ENCODE results near the gene GATC.
"Not testable (repeated sequence)": the region's sequence is repeated elsewhere in the genome, so short reads cannot be mapped to it uniquely, and the experiment has no call there.

The GATC gene

DNA sequence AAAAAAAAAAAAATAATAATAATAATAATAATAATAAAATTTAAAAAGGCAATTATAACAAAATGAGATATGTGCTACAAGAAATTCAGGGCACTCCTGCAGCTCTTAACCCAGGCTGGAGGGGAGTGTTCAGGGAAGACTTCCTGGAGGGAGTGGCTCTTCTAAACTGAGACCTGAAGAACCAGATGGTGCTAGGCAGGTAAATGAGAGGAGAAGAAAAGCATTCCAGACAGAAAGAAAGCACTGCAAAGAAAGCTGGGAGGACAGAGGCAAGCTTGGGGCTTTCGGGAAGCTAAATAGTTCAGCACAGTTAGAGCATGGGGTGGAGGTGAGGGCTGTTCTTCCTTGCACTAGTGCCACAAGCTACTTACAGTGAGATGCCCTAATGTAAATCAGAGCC lies 33.2 kb downstream of the GATC start:
- no peak for DNase-seq
- in situ Hi-C loops (cut with HindIII; ENCODE audit: low pct_ligation_motif_present, low sequenced_read_pairs) = no loop called here
- Histone ChIP-seq H3K4me3 (ENCODE audit: low read depth, low read length) (no peak overlapping the region), H3K36me3 (replicated peaks) (no peaks in the 10 kb centered on the region), H3K27ac (no peak overlapping the region), H3K27me3 (replicated peaks) (no peaks in the 10 kb centered on the region)
- TF ChIP-seq, protein P1, sequence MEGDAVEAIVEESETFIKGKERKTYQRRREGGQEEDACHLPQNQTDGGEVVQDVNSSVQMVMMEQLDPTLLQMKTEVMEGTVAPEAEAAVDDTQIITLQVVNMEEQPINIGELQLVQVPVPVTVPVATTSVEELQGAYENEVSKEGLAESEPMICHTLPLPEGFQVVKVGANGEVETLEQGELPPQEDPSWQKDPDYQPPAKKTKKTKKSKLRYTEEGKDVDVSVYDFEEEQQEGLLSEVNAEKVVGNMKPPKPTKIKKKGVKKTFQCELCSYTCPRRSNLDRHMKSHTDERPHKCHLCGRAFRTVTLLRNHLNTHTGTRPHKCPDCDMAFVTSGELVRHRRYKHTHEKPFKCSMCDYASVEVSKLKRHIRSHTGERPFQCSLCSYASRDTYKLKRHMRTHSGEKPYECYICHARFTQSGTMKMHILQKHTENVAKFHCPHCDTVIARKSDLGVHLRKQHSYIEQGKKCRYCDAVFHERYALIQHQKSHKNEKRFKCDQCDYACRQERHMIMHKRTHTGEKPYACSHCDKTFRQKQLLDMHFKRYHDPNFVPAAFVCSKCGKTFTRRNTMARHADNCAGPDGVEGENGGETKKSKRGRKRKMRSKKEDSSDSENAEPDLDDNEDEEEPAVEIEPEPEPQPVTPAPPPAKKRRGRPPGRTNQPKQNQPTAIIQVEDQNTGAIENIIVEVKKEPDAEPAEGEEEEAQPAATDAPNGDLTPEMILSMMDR (IDR thresholded peaks at IDR 0.05; ENCODE audit: low read depth, low read length, missing control alignments) = no peak

- Histone ChIP-seq H3K4me3 (ENCODE audit: low read depth, low read length) (no peak overlapping the region), H3K27ac (no peak overlapping the region), H3K27me3 (replicated peaks) (no peaks in the 10 kb centered on the region), H3K36me3 (replicated peaks) (no peaks in the 10 kb centered on the region)
- TF ChIP-seq, protein P1 (IDR thresholded peaks at IDR 0.05; ENCODE audit: low read depth, low read length, missing control alignments) = no peak
- in situ Hi-C loops (cut with HindIII; ENCODE audit: low pct_ligation_motif_present, low sequenced_read_pairs) = no loop called here
- no peak for DNase-seq
Measured at GRCh38 chr12:120480211-120480610, 34.0 kb downstream of the GATC start.

DNA sequence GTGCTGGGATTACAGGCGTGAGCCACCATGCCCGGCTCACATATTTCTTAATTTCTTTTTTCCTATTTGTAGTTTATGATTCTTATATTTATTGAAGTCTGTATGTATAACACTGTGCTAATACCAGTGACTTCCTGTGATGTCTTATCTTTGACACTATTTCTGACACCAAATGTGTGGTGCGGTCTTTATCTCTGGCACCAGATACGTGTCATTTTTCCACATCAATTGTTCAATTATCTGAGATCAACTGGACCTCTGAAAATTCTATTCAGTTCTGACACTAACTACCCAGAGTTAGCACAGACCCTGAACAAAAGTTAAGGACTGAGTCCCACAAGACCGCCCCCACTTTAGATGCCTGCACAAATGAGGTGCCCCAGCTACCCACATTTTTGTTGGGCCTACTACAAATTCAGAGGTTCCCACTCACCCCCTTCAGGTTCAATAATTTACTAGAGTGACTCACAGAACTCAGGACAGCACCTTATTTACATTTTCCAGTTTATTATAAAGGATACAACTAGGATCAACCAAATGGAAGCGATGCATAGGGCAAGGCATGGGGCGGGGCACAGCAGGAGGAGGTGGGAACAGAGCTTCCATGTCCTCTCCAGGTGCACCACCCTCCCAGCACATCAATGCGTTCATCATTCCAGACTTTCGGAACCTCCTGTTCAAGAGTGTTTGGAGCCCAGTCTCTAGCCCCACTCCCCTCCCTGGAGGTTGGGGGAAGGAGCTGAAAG lies 35.0 kb downstream of the GATC start:
- in situ Hi-C loops (cut with HindIII; ENCODE audit: low pct_ligation_motif_present, low sequenced_read_pairs) = no loop called here
- Histone ChIP-seq H3K4me3 (ENCODE audit: low read depth, low read length) (no peak overlapping the region), H3K27me3 (replicated peaks) (no peaks in the 10 kb centered on the region), H3K36me3 (replicated peaks) (no peaks in the 10 kb centered on the region), H3K27ac (no peak overlapping the region)
- TF ChIP-seq, protein P1 (IDR thresholded peaks at IDR 0.05; ENCODE audit: low read depth, low read length, missing control alignments) = no peak
- DNase-seq = no peak

GRCh38 chr12:120483621-120484020 lies 37.4 kb downstream of the GATC start:
- Histone ChIP-seq H3K27ac (no peak overlapping the region), H3K4me3 (ENCODE audit: low read depth, low read length) (no peak overlapping the region), H3K27me3 (replicated peaks) (no peaks in the 10 kb centered on the region), H3K36me3 (replicated peaks) (no peaks in the 10 kb centered on the region)
- in situ Hi-C loops (cut with HindIII; ENCODE audit: low pct_ligation_motif_present, low sequenced_read_pairs) = no loop called here
- TF ChIP-seq, protein P1 (IDR thresholded peaks at IDR 0.05; ENCODE audit: low read depth, low read length, missing control alignments) = no peak
- no peak for DNase-seq

DNA sequence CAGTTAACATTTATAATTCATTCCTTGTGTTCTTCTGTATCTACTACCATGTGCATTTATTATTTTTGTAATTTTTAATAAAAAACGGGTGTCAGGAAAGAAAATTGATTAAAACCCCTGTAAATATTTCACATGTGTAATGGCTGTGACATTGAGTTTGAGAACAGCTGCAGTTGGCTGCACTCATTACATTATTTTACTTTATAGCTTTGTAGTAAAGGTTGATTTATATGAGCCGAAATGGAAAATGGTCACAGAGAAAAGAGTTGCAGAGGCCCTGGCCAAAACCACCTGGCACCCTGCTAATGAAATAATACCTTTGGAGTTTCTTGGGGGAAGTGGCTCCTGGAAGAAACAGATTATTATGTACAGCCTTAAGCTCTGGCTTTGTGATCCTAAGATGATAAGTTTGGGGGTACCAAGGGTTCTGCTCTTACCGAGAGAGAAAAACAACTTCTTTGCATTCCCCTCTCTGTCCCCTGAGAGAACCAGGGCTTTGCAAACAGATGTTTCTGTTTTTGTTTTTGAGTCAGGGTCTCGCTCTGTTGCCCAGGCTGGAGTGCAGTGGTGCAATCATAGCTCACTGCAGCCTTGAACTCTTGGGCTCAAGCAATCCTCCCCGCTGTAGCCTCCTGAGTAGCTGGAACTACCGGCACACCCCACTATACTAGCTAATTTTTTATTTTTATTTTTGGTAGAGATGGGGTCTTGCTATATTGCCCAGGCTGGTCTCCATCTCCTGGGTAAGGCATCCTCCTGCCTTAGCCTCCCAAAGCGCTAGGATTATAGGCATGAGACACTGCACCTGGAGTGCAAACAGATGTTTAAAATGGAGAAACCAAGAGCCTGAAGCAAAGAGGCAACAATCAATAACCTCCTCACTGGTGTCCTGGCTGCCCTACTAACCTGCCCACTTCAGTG lies 40.0 kb downstream of the GATC start:
- no peak for DNase-seq
- in situ Hi-C loops (cut with HindIII; ENCODE audit: low pct_ligation_motif_present, low sequenced_read_pairs) = no loop called here
- Histone ChIP-seq H3K27ac (no peak overlapping the region), H3K36me3 (replicated peaks) (no peaks in the 10 kb centered on the region), H3K27me3 (replicated peaks) (no peaks in the 10 kb centered on the region), H3K4me3 (ENCODE audit: low read depth, low read length) (no peak overlapping the region)
- TF ChIP-seq, protein P1 (IDR thresholded peaks at IDR 0.05; ENCODE audit: low read depth, low read length, missing control alignments) = no peak

- H3K4me3 ChIP-seq (ENCODE audit: low read depth, low read length); H3K27ac ChIP-seq; in situ Hi-C loops (cut with HindIII; ENCODE audit: low pct_ligation_motif_present, low sequenced_read_pairs); H3K36me3 ChIP-seq (replicated peaks); H3K27me3 ChIP-seq (replicated peaks); DNase-seq: not testable (repeated sequence)
Measured at GRCh38 chr12:120487552-120487951, 41.3 kb downstream of the GATC start.

Measured in brain microvascular endothelial cell (primary cell).